Spleen (tissue), 7 donors: ENCODE measurements around the gene LRRC58.

ENCODE experiments used
- POLR2A ChIP-seq, 3 donors: fragments of 450-650 bp; IDR thresholded peaks; one replicate each; pipeline ENCODE4 v1.5.1; 2017; ENCODE audit warnings: antibody characterized with exemption in 3 of 3, mild to moderate bottlenecking in 1 of 3
- TF ChIP-seq, protein P1 (sequence below), 11 experiments: fragments of 200-600 bp in 7 of 11; fragments of 450-650 bp in 4 of 11; sonication (generic) in 4 of 11; IDR thresholded peaks in 8 of 11; conservative IDR thresholded peaks in 3 of 11; 1 replicate in 7 of 11; 2 replicates in 4 of 11; pipeline versions ENCODE4 v1.4.0 to v1.8.0; 2016 to 2021; ENCODE audit warnings: antibody characterized with exemption in 11 of 11, inconsistent platforms in 4 of 11, mild to moderate bottlenecking in 1 of 11
- donor health status: DM: no; HTN: no; CAD: no; lungs with moderate emphysema.
- donor health status: DM: no; HTN: no; CAD: no.
- donor health status: DM: no; HTN: no; CAD: no.

DNA sequence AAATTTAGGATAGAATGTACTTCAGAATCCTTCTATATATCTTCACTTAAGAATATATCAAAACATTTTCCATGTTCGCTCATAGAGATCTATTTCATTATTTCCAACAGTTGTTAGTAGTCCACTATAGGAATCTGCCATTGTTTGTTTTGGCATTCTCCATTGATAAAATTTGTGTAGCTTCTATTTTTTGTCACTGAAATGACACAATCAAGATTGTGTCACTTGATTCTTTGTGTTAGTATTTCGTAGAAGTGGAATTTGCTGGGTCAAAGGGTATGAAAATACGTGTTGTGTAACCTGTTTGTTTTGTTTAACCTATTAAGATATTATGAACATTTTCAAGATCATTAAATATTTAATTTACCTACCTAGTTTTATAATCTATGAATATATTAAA is 48.2 kb downstream of the LRRC58 start:
- TF ChIP-seq, protein P1, sequence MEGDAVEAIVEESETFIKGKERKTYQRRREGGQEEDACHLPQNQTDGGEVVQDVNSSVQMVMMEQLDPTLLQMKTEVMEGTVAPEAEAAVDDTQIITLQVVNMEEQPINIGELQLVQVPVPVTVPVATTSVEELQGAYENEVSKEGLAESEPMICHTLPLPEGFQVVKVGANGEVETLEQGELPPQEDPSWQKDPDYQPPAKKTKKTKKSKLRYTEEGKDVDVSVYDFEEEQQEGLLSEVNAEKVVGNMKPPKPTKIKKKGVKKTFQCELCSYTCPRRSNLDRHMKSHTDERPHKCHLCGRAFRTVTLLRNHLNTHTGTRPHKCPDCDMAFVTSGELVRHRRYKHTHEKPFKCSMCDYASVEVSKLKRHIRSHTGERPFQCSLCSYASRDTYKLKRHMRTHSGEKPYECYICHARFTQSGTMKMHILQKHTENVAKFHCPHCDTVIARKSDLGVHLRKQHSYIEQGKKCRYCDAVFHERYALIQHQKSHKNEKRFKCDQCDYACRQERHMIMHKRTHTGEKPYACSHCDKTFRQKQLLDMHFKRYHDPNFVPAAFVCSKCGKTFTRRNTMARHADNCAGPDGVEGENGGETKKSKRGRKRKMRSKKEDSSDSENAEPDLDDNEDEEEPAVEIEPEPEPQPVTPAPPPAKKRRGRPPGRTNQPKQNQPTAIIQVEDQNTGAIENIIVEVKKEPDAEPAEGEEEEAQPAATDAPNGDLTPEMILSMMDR (IDR thresholded peaks at IDR 0.05 in 8 of 11, conservative IDR thresholded peaks at IDR 0.05 in 3 of 11): no peak
- no peak for TF ChIP-seq POLR2A (IDR thresholded peaks at IDR 0.05)
